ENCODE results near the gene NRAP.

DNA sequence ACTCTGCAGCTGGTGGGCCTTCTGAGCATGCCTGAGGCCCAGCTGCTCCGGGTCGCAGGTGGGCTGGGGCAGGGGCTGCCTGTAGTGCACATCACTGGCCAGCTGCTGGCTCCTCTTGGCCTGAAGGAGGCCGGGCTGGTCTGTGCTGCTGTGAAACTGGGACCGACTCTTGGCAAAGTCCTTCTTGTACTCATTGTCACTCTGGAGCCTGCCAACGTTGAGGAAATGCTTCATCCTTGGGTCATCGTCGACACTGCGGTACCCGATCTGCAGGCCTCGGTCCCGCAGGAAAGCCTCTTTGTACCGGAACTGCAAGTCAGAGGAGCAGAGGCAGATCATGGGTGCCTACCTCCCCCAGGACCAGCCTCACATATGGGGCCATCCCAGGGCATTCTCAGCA is 73.3 kb downstream of the NRAP start:
- TF ChIP-seq CTCF (IDR thresholded peaks at IDR 0.05; ENCODE audit: borderline replicate concordance, extremely low read depth, low read length, poor library complexity, severe bottlenecking) (no peak), EZH2 (IDR thresholded peaks at IDR 0.05; ENCODE audit: borderline replicate concordance, low read depth, low read length, severe bottlenecking) (no peak)

All from DND-41 (cell line).